GM21825 (cell line): ENCODE measurements around the gene DOCK9.
A peak's percentile ranks its signal among the peaks of the same experiment; 100 is the strongest.
"Not testable (repeated sequence)": the region's sequence is repeated elsewhere in the genome, so short reads cannot be mapped to it uniquely, and the experiment has no call there.

Experiments
- ATAC-seq: cut with Tn5 transposase; IDR thresholded peaks from one replicate; pipeline ENCODE4 v1.9.1; 2021; ENCODE audit warnings: mild to moderate bottlenecking, moderate library complexity; ENCODE audit not compliant: unreplicated experiment

Gene DOCK9

DNA sequence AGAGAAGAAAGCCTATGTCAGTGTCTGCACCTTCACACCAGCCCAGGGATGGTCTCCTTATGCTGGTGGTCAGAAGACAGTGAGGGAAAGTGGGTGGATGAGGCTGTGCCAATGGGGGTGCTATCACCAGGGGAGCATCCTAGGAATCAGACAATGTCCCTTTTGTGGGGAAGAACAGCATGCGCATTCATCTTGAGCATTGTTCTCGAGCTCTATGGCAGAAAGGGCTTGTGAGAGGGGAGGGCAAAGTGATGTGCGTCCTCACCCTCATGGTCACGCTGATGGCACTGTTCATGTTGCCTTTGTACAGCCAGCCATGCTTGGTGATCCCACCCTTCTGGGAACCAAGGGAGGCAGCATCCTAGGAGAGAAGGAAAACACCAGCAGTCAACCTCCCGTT is 56.1 kb downstream of the DOCK9 start:
- ATAC-seq = no peak

DNA sequence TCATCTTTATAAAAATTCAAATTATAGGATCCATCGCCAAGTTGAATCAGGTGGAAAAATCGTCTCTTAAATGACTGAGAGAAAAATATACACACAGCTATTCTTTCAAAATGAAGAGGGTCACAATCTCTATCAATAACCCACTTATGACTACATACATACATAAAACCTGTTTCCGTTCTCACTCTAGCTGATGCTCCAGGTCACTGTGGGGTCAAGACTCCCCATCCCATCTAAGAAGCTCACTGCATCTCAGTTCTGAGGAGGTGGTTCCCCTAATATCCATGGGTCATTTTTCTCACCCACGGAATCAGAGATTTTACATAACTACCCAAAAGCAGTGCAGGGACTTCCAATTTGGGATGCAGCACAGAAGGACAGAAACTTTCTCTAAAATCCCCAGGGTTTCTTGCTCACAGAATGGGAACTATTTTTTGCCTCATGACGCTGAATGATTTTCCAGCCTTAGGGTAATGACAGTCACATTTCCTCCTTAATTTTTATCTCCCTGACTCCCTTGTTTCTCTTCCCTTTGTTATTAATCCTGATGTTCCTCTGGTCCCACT is 56.8 kb downstream of the DOCK9 start:
- no peak for ATAC-seq

DNA sequence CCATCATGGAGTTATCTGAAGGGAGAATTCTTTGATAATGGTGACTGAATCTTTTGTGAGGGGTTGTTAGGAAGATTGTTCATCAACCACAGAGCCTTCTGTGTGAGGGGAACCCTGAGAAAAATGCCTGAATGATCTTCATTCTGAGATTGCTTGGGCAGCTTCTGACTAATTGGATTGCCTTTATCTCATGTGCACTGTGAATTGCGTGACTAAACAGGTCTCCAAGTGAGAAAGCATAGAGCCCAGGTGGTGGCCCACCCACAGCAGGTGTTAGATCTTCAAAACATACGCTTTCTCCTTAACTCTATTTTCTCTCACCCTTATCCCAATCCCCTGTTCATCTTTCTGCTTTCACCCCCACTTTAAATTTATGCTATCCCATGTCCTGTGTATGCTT is 58.3 kb downstream of the DOCK9 start:
- no peak for ATAC-seq

DNA sequence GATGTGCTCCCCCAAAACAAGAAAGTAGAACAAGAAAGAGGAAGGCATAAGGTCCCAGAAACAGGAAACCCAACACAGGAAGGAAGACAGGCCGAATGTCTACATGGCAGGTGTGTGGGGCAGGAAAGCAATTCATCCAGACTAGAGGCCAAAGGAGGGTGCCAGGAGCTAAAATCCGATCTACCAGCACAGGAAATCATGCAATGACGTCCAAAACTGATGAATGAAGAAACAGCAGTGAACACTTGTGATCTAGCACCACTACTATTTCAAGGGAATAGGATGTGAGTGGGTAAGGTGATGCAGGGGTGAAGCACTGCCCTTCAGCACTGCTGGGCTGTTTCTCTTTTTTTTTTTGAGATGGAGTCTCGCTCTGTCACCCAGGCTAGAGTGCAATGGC is 59.1 kb downstream of the DOCK9 start:
- no peak for ATAC-seq

DNA sequence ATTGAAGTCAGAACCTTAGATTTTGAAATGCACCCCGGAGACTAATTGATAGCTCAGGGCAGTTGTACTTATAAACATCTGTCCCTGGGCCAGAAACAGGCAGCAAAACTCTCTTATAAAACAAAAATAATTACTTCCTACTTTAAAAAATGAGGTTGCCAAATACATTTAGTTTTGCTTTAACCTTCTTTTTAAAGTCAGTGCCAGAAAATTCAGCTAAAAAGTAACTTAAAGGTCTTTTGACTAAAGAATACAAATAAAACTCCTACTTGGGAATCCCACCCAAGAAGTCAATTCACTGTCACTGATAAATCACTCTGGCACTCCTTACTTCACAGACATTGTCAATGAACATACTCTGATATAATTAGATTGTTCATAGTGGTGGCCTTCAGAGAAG is 60.7 kb downstream of the DOCK9 start:
- no peak for ATAC-seq

DNA sequence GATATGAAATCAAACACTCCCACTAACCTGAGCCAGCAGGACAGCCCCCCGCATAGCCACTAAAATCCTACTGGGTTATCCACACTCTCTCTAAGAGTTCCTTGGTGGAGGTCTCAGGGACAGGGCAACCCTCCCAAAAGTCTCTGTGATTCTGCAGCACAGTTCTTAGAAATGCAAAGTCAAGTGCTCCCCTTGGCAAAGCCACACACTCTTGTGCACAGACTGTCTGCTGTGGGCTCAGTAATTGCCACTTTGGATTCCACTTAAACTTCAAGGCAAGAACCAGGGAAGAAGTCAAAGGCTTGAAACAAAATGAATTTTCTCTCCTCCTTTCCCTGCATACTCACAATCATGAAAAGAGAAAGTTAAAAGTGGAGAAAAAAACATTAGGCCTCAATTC is 61.5 kb downstream of the DOCK9 start:
- no peak for ATAC-seq

DNA sequence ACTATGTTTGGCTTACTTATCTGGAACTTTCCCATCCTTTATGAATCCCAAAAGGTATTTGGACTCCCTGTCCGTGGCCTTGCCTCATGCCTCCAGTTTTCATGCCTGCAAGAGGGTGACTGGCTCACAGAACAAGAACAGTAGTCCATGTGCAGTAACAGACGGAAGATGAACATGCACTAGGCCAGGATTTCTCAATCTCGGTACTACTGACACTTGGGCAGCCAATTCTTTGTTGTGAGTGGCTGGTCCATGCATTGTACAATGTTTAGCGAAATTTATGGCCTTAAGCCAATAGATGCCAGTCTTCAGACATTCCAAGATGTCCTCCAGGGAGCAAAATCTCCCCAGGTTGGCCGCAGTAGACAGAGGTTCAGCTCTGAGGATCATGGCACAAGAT is 61.9 kb downstream of the DOCK9 start:
- no peak for ATAC-seq

DNA sequence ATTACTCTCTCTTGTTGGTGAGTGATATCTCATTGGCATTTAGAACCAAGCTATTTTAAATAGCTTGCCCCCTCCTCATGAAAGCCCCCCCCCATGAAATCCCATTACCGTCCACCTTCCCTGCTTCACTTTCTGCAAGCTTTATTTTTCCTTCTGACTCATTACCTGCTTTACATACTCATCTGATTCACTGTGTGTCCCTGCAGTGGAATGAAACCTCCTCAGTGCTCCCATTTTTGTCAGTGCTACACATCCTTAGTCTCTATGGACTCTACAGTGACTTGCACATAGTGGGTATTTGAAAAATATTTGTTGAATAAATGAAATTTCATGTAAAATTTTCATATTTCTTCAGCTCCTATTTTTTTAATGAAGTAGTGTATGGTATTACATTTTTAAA is 62.3 kb downstream of the DOCK9 start:
- no peak for ATAC-seq

DNA sequence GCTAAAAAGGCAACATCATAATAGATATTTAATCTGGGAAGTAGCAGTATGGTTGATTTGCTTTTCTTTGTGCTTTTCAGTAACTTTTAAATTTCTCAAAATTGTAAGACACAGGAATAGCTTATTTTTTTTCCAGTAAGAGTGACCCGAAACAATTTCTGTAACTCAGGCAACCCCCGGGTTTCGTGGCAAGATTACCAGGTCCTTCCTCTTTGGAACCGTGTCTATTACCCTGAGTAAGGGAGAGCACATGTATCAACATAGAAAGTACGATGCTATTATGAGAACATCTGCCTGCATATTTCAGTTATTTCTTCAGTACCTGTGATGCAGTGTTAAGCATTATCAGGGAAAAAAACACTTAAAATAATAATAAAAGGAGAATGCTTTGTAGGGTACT is 64.1 kb downstream of the DOCK9 start:
- ATAC-seq = no peak

DNA sequence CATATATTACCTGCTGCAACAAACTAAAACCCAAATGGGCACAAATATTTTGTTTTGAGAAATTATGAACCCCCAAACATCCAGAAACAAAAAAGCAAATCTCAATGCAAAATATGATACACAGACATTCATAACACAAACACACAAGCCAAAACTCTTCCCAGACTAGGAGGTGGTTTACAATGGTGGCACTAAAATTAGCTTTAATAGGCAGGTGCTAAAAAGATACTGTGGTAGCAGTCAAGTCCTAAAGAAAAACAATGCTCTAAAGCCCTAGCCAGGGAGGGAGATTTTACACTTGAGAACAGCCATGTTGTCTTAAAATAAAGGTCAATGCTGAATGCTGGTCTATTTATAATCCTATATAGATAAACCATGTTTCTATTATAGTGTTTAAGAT is 65.0 kb downstream of the DOCK9 start:
- no peak for ATAC-seq

DNA sequence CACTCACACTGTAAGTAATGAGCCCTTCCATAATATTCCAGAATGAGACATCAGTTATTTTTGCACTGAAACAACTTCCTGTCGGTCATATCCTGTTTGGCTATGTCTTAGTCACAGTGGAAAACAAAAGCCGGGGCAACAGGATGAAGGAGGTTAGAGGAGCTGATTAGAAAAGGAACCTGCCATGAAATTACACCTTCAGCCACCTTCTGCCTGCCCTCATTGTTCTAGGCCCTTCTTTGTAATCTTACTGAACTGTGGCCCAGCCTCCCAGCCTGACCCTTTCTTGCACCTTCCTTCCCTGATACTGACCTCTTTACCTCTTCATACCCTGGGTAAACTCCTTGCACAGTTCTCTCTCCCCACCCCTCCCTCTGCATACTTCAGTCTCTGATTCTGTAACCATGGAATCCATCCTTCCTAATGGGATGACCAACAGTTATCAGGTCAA is 67.3 kb downstream of the DOCK9 start:
- peak; percentile 58 for ATAC-seq

DNA sequence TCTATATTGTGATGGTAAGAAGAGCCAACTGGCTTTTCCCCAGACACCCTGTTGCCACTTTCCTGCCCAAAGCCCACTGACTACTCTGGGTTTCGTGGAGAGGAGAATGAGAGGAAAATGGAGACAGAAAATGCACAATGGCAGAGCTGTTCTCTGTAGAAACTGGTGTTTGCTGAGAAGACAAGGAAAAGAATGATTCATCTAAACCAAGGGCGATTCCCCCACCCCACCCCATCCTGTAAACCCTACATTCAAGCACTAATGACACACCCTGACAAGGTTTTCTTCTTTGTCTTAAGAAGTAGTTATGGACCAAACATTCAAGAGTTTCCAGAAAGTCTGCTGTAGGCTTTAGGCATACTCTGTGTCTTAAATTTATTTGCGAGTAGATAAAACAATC is 68.8 kb downstream of the DOCK9 start:
- no peak for ATAC-seq

DNA sequence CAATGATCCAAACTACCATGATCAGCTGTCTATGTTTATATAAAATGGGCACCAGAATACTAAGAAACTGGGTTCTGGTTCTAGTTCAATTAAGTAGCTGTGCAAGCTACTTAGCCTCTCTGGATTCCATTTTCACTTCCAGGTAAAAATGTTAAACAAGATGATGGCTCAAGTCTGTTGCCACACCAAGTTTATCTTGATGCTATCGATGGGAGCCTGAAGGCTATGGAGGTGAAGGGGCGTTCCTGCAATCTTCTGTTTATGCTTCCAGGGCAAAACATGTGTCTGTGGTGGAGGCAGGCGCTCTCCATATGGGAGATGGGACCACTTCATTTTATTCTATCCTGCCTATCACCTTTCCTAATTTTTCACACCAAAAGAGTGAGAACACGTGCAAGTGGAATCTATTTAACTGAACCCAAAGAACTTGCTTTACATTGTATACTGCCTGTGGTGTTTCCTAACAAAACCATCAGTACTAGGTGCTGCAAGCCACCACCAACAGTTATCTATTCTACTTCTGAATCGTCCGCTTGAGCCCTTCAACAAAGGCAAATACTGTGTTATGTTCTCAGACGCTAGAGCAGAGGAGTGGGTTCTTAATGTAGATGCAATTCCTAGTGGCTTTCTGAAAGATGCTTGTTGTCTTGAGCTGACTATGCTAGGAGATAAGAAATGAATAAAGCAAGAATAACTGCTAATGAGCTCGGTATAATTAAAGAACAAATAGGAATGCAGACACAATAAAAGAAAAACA is 70.9 kb downstream of the DOCK9 start:
- no peak for ATAC-seq

DNA sequence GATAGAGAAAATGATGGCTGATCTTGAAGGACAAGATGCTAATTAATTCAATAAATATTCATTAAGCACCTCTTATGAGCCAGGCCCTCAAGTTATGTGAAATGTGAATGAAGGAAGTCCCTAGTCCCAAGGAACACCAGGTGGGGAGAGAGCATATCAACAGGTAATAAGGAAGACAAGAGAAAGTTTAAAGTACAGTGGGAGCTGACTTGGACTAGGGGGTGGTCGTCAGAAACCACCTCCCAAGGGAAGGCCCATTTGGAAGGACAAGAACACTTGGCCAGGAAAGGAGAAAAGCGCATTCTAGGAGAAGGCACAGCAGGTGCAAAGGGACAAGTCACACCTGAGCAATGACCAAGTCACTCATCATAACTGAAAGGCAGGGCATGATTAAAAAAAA is 72.7 kb downstream of the DOCK9 start:
- no peak for ATAC-seq

DNA sequence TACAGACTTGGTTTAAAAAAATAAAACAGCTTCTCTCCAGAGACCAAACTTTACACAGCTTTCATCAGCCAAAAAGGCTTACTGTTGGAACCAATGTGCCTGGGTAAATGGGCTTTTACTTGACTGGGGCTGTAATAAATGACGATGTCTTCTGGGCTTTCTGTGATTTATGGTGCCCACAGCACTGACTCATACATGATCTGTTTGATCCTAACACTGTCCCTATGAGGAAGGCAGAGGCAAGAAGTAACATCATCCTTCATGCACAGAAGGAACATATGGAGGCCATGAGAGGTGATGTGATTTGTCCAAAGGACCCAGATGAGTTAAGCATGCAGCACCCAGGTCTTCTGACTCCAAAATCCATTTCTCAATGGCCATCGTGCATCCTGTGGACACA is 77.4 kb downstream of the DOCK9 start:
- ATAC-seq = no peak

DNA sequence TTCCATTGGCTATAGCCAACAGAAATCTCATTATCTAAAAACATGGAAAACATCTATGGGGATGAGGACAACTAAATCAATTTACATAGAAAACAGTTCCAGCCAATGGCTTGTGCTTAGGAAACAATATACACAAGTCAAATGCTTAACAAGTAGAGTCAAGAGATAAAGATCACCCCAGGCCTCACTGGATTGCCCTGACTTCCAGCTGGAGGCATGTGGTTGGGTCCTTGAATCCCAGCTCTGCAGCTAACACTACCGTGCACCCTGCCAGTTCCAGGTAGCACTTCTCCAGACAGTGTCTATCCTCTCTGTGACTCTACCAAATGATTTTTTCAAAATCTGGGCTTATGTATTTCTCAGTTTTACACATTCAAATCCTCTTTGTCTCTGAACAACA is 80.2 kb downstream of the DOCK9 start:
- no peak for ATAC-seq

DNA sequence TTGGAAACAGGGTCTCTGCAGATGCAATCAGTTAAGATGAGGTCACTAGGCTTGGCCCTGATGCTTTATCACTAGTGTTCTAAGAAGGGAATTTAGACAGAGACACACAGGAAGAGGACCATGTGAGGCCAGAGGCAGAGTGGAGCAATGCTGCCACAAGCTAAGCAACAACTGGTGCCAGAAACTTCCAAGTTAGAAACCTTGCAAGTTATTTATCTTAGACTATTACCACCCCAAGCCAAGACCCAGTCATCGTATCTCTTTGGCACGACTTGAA is 81.1 kb downstream of the DOCK9 start:
- ATAC-seq = no peak

DNA sequence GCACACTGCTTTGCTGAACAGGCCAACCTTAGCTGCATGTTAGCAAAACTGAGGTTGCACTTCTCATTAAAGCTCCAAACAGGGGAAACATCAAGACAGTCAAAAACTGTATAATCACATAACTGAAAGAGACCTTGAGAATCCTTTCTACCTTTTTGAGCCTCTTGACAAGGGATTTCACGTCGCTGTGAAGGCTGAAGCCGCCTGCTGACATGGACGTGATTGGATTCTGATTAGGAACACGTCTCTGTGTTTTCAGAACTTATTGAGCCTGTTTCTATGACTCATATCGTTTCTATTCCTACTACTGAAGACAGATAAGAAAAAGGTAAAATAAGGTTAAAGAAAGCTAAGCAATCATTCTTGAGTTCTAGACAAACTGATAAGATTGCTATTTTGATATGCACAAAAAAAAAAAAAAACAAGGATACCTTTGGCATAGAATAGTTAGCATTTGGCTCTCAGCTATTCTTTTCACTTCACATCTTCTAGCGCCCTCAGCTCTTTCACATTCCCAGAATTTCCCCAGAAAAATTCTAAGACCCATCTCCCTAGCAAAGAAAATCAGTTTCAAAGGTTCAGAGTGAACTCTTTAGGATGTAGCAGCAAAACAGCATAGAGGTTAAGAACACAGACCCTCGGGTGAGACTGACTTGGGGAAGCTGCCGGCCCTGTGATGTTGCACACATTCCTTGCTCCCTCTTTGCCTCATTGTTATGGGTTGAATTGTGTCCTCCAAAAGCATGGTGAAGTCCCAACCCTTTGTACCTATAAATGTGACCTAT is 81.6 kb downstream of the DOCK9 start:
- ATAC-seq = no peak

DNA sequence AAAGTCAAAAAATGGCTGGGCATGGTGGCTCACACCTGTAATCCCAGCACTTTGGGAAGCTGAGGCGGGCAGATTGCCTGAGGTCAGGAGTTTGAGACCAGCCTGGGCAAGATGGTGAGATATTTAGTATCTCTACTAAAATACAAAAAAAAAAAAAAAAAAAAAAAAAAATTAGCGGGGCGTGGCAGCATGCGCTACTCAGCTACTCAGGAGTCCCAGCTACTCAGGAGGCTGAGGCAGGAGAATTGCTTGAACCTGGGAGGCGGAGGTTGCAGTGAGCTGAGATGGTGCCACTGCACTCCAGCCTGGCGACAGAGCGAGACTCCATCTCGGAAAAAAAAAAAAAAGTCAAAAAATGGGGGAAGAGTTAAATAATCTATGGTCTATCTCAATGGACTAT is 83.0 kb downstream of the DOCK9 start:
- ATAC-seq = not testable (repeated sequence)

DNA sequence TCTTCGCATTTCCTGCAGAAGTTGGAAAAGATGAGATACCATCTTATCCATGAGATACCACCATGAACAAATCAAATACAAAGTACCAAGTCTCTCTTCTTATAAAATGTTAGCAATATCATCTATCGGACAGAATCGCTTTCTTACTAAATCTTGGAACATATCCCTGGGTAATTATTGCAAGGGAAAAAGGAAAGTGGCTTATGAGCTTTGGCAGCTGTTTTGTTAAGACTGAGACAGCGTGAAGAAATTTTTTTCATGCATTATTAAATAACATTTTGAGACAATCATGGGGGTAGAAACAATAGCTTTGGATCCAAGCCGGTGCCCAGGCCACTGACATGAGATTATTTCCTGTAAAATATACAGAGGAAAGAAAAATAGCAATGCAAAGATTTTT is 84.5 kb downstream of the DOCK9 start:
- ATAC-seq = no peak

DNA sequence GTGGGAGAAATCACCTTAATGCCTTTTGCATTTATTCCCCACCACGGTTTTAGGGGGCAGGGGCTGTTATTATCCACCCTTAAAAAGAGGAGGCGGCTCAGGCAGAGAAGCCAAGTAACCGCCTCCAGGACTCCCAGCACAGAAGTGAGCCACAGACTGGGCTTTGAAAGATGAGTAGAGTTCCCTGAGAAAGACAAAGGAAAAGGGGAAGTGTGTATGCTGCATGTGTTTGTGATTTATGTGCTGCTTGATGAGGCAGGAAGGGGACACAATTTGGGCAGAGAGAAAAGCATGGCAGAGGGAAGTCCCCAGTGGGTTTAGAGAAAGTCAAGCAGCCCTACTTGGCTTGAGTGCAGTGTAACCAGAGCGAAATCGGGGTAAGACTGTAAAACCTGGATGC is 85.0 kb downstream of the DOCK9 start:
- ATAC-seq = no peak

DNA sequence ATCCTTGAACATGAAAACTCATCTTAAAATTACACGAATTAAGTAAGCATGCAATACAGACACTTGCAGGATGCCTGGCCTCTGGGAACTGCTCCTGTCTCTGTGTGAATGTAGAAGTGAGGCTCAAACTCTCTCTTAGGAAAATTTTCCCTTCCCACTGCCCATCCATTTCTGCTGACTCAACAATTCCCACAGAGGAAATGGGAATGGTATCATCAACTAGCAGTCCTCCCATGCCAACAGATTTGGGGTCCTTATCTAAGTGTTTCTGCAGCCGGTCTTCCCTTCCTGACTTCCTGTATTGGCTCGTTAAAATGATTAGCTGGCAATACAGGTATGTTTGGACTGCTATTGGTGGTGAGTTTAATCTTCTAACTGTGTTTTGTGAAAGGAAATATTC is 85.8 kb downstream of the DOCK9 start:
- ATAC-seq = no peak
